ENCODE measurements around the gene LRP3.

The LRP3 gene

DNA sequence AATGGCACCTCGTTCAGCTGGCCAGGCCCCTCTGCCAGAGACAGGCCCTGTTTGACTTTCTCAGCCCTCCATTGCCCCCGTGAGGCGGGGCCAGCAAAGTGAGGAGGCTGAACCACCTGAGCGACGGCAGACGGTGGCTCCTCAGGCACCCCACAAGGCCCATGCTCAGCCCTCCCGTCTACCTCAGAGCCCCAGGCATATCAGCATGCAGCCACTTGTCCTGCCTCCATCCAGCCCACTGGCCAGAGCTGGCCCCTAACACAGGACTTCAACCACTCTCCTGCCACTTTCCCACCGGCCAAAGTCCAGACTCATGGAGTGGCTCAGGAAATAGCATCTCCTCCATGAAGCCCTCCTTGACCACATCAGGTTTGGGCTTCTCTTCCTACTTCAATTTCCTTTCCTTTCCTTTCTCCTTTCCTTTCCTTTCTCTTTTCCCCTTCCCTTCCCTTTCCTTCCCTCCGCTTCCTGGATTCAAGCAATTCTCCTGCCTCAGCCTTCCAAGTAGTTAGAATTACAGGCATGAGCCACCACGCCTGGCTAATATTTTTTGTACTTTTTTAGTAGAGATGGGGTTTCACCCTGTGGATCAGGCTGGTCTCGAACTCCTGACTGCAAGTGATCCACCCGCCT is 22.2 kb downstream of the LRP3 start:
- Histone ChIP-seq H3K27me3 (ENCODE audit: insufficient read depth, poor library complexity, severe bottlenecking) (no peaks in the 10 kb centered on the region), H3K4me3 (replicated peaks; ENCODE audit: insufficient read depth, low read length) (no peak overlapping the region), H3K27ac (replicated peaks) (no peak overlapping the region)
- no peak for DNase-seq (ENCODE audit: low read depth in 1 of 2, low spot score in 1 of 2)
- TF ChIP-seq POLR2AphosphoS5 (IDR thresholded peaks at IDR 0.05; ENCODE audit: low read depth) (no peak), GABPA (IDR thresholded peaks at IDR 0.05; ENCODE audit: low read depth) (no peak), SPI1 (IDR thresholded peaks at IDR 0.05; ENCODE audit: borderline replicate concordance, low read depth) (no peak)
- TF ChIP-seq, protein P1, sequence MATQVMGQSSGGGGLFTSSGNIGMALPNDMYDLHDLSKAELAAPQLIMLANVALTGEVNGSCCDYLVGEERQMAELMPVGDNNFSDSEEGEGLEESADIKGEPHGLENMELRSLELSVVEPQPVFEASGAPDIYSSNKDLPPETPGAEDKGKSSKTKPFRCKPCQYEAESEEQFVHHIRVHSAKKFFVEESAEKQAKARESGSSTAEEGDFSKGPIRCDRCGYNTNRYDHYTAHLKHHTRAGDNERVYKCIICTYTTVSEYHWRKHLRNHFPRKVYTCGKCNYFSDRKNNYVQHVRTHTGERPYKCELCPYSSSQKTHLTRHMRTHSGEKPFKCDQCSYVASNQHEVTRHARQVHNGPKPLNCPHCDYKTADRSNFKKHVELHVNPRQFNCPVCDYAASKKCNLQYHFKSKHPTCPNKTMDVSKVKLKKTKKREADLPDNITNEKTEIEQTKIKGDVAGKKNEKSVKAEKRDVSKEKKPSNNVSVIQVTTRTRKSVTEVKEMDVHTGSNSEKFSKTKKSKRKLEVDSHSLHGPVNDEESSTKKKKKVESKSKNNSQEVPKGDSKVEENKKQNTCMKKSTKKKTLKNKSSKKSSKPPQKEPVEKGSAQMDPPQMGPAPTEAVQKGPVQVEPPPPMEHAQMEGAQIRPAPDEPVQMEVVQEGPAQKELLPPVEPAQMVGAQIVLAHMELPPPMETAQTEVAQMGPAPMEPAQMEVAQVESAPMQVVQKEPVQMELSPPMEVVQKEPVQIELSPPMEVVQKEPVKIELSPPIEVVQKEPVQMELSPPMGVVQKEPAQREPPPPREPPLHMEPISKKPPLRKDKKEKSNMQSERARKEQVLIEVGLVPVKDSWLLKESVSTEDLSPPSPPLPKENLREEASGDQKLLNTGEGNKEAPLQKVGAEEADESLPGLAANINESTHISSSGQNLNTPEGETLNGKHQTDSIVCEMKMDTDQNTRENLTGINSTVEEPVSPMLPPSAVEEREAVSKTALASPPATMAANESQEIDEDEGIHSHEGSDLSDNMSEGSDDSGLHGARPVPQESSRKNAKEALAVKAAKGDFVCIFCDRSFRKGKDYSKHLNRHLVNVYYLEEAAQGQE (IDR thresholded peaks at IDR 0.05; ENCODE audit: insufficient replicate concordance, low read depth), result no peak
- TF ChIP-seq, protein P2, sequence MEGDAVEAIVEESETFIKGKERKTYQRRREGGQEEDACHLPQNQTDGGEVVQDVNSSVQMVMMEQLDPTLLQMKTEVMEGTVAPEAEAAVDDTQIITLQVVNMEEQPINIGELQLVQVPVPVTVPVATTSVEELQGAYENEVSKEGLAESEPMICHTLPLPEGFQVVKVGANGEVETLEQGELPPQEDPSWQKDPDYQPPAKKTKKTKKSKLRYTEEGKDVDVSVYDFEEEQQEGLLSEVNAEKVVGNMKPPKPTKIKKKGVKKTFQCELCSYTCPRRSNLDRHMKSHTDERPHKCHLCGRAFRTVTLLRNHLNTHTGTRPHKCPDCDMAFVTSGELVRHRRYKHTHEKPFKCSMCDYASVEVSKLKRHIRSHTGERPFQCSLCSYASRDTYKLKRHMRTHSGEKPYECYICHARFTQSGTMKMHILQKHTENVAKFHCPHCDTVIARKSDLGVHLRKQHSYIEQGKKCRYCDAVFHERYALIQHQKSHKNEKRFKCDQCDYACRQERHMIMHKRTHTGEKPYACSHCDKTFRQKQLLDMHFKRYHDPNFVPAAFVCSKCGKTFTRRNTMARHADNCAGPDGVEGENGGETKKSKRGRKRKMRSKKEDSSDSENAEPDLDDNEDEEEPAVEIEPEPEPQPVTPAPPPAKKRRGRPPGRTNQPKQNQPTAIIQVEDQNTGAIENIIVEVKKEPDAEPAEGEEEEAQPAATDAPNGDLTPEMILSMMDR (IDR thresholded peaks at IDR 0.05; ENCODE audit: insufficient read depth, low read length), result no peak

DNA sequence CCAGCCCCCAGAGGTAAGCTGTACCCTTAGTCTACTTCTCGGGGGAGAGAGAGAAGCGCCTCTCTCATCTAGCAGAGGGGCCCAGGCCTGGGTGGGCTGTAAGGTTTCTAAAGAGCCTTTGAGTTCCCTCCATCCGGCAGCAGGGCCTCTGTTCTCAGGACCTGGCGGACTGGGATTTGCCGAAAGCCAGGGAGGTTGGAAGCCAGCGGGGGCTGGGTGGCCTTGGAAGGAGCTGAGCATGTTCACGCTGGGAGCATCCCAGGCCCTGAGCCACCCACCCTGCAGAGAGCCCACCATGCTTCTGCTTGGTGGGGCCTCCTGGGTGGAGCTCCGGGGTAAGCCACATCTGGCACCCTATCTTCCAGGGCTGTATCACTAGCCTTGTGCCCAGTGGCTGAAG is 23.8 kb downstream of the LRP3 start:
- TF ChIP-seq, protein P2 (IDR thresholded peaks at IDR 0.05; ENCODE audit: insufficient read depth, low read length), result no peak
- TF ChIP-seq POLR2AphosphoS5 (IDR thresholded peaks at IDR 0.05; ENCODE audit: low read depth) (no peak), GABPA (IDR thresholded peaks at IDR 0.05; ENCODE audit: low read depth) (no peak), SPI1 (IDR thresholded peaks at IDR 0.05; ENCODE audit: borderline replicate concordance, low read depth) (no peak)
- TF ChIP-seq, protein P1 (IDR thresholded peaks at IDR 0.05; ENCODE audit: insufficient replicate concordance, low read depth), result no peak
- no peak overlapping the region for H3K27ac ChIP-seq (replicated peaks)

DNA sequence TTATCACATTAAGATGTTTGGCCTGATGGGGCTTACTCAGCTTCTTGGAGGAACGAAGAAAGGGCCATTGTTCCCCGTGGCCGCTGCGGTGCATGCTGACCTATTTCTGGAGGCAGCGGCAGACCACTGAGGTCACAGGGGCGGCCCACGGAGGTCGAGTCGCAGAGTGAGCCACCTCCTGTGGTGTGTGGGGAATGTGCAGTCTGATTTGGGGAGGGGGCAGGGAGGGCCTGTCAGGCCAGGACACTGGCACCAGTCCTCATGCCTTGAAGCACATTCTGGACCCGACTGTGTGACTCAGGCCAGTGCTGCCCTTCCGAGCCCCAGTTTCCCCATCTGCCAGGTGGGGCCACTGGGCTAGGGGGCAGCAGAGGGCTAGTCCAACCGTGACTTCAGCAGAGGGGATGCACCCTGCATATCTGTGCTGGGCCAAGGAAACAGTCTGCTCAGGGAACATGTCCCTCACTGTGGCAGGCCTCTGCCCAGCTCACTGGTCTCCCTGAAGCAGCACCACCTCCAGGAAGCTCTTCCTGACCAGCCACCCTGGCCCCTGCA is 25.2 kb downstream of the LRP3 start:
- Histone ChIP-seq H3K4me3 (replicated peaks; ENCODE audit: insufficient read depth, low read length) (no peak overlapping the region), H3K27ac (replicated peaks) (no peak overlapping the region), H3K27me3 (ENCODE audit: insufficient read depth, poor library complexity, severe bottlenecking) (no peaks in the 10 kb centered on the region)
- TF ChIP-seq, protein P1 (IDR thresholded peaks at IDR 0.05; ENCODE audit: insufficient replicate concordance, low read depth), result no peak
- TF ChIP-seq POLR2AphosphoS5 (IDR thresholded peaks at IDR 0.05; ENCODE audit: low read depth) (no peak), GABPA (IDR thresholded peaks at IDR 0.05; ENCODE audit: low read depth) (no peak), SPI1 (IDR thresholded peaks at IDR 0.05; ENCODE audit: borderline replicate concordance, low read depth) (no peak)
- TF ChIP-seq, protein P2 (IDR thresholded peaks at IDR 0.05; ENCODE audit: insufficient read depth, low read length), result no peak
- DNase-seq (ENCODE audit: low read depth in 1 of 2, low spot score in 1 of 2), result no peak

More for the DNA sequence above, 23.8 kb downstream of the LRP3 start:
- Histone ChIP-seq H3K4me3 (replicated peaks; ENCODE audit: insufficient read depth, low read length) (no peak overlapping the region), H3K27me3 (ENCODE audit: insufficient read depth, poor library complexity, severe bottlenecking) (no peaks in the 10 kb centered on the region)
- no peak for DNase-seq (ENCODE audit: low read depth in 1 of 2, low spot score in 1 of 2)

All from HL-60 (cell line).